SK-N-SH treated with all-trans-retinoic acid at 6 μM for 48 hours (cell line): Measurements from ENCODE around the gene TNC.

Experiments
- ATAC-seq: fragments of 200-7000 bp; cut with Tn5 transposase; 3 replicates; pipeline ENCODE4 v1.9.1; 2020; ENCODE audit warnings: mild to moderate bottlenecking, moderate library complexity
- ARNTL ChIP-seq: fragments of 450-650 bp; formaldehyde crosslinking; IDR thresholded peaks from 2 replicates; pipeline ENCODE4 v1.5.0; 2020; ENCODE audit warnings: low read depth, mild to moderate bottlenecking, moderate library complexity, borderline replicate concordance
- BACH2 ChIP-seq: fragments of 250-450 bp; sonication (Bioruptor Pico); IDR thresholded peaks from 2 replicates; pipeline ENCODE4 v1.9.0; 2021; ENCODE audit warnings: mild to moderate bottlenecking, borderline replicate concordance
- CSDC2 ChIP-seq: fragments of 250-450 bp; sonication (Bioruptor Pico); IDR thresholded peaks from 2 replicates; pipeline ENCODE4 v1.5.0; 2020; ENCODE audit warnings: mild to moderate bottlenecking, moderate library complexity
- ESRRG ChIP-seq: fragments of 250-450 bp; sonication (Bioruptor Pico); IDR thresholded peaks from 2 replicates; pipeline ENCODE4 v1.6.1; 2021; ENCODE audit warnings: mild to moderate bottlenecking
- GLIS3 ChIP-seq: fragments of 250-450 bp; sonication (Bioruptor Pico); IDR thresholded peaks from 2 replicates; pipeline ENCODE4 v1.5.0; 2020; ENCODE audit warnings: mild to moderate bottlenecking, moderate library complexity
- ISL1 ChIP-seq: fragments of 250-450 bp; sonication (Bioruptor Pico); IDR thresholded peaks from 2 replicates; pipeline ENCODE4 v2.1.2; 2022; ENCODE audit warnings: mild to moderate bottlenecking, moderate library complexity
- OSR1 ChIP-seq: fragments of 250-450 bp; sonication (Bioruptor Pico); IDR thresholded peaks from 2 replicates; pipeline ENCODE4 v1.8.0; 2022; ENCODE audit warnings: moderate library complexity, mild to moderate bottlenecking, inconsistent platforms
- PPARA ChIP-seq: fragments of 250-450 bp; sonication (Bioruptor Pico); IDR thresholded peaks from 2 replicates; pipeline ENCODE4 v1.5.0; 2020; ENCODE audit warnings: mild to moderate bottlenecking, borderline replicate concordance
- RARB ChIP-seq: fragments of 250-450 bp; sonication (Bioruptor Pico); IDR thresholded peaks from 2 replicates; pipeline ENCODE4 v1.8.0; 2021; ENCODE audit warnings: mild to moderate bottlenecking, moderate library complexity
- TCF4 ChIP-seq: fragments of 250-450 bp; sonication (Bioruptor Pico); IDR thresholded peaks from 2 replicates; pipeline ENCODE4 v1.8.0; 2021; ENCODE audit warnings: mild to moderate bottlenecking, moderate library complexity, borderline replicate concordance
- TOX ChIP-seq: fragments of 250-450 bp; sonication (Bioruptor Pico); IDR thresholded peaks from 2 replicates; pipeline ENCODE4 v1.8.0; 2021; ENCODE audit warnings: mild to moderate bottlenecking, moderate library complexity, borderline replicate concordance
- ZC3H10 ChIP-seq: fragments of 250-450 bp; sonication (Bioruptor Pico); IDR thresholded peaks from 2 replicates; pipeline ENCODE4 v1.5.1; 2021; ENCODE audit warnings: mild to moderate bottlenecking, moderate library complexity
- ZFP3 ChIP-seq: fragments of 250-450 bp; sonication (Bioruptor Pico); IDR thresholded peaks from 2 replicates; pipeline ENCODE4 v1.5.0; 2020; ENCODE audit warnings: mild to moderate bottlenecking, moderate library complexity
- ZFP30 ChIP-seq: fragments of 450-650 bp; formaldehyde crosslinking; IDR thresholded peaks from 2 replicates; pipeline ENCODE4 v1.5.0; 2022; ENCODE audit warnings: mild to moderate bottlenecking, moderate library complexity
- ZNF565 ChIP-seq: fragments of 450-650 bp; formaldehyde crosslinking; conservative IDR thresholded peaks from 2 replicates; pipeline ENCODE4 v1.5.0; 2020; ENCODE audit warnings: low read depth, mild to moderate bottlenecking, moderate library complexity
- ZNF70 ChIP-seq: fragments of 450-650 bp; formaldehyde crosslinking; IDR thresholded peaks from 2 replicates; pipeline ENCODE4 v1.5.0; 2020; ENCODE audit warnings: mild to moderate bottlenecking, moderate library complexity
- ZNF8 ChIP-seq: fragments of 450-650 bp; formaldehyde crosslinking; IDR thresholded peaks from 2 replicates; pipeline ENCODE4 v1.5.0; 2020; ENCODE audit warnings: mild to moderate bottlenecking, moderate library complexity
- TF ChIP-seq, protein P1 (sequence below): fragments of 250-450 bp; sonication (Bioruptor Pico); IDR thresholded peaks from 2 replicates; pipeline ENCODE4 v1.5.1; 2021; ENCODE audit warnings: mild to moderate bottlenecking, moderate library complexity
- TF ChIP-seq, protein P2 (sequence below): fragments of 250-450 bp; sonication (Bioruptor Pico); IDR thresholded peaks from 2 replicates; pipeline ENCODE4 v1.8.0; 2021; ENCODE audit warnings: low read depth, mild to moderate bottlenecking, moderate library complexity, borderline replicate concordance
- TF ChIP-seq, protein P3 (sequence below): fragments of 250-450 bp; sonication (Bioruptor Pico); IDR thresholded peaks from 2 replicates; pipeline ENCODE4 v1.8.0; 2020; ENCODE audit warnings: mild to moderate bottlenecking, moderate library complexity, borderline replicate concordance
- TF ChIP-seq, protein P4 (sequence below): fragments of 250-450 bp; sonication (Bioruptor Pico); IDR thresholded peaks from 2 replicates; pipeline ENCODE4 v1.5.0; 2020; ENCODE audit warnings: mild to moderate bottlenecking, moderate library complexity

TNC gene

DNA sequence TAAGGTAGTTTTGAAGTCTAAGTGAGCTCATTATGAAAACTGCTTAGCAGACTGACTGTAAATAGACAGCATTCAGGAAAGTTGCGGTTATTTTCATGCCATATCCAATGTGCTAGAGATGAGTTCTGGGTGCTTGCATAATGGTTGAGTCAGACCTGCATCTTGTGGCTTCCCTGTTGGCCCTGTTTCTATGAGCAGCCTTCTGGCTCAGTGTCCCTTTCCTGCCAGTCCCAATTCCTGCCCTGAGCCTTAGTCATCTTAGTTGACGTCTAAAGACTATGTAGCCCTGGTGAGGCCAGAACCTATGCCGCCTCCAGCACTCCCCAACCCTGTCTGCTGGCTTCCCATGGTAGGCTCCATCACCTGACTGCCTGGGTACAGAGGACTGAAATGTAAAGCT lies 111.3 kb downstream of the TNC start:
- no peak for TF ChIP-seq ZNF70 (CRISPR knock-in tag)
- no peak for TF ChIP-seq RARB (CRISPR knock-in tag)
- TF ChIP-seq TOX = no peak
- TF ChIP-seq ZNF565 (CRISPR knock-in tag) = no peak
- TF ChIP-seq, protein P1, sequence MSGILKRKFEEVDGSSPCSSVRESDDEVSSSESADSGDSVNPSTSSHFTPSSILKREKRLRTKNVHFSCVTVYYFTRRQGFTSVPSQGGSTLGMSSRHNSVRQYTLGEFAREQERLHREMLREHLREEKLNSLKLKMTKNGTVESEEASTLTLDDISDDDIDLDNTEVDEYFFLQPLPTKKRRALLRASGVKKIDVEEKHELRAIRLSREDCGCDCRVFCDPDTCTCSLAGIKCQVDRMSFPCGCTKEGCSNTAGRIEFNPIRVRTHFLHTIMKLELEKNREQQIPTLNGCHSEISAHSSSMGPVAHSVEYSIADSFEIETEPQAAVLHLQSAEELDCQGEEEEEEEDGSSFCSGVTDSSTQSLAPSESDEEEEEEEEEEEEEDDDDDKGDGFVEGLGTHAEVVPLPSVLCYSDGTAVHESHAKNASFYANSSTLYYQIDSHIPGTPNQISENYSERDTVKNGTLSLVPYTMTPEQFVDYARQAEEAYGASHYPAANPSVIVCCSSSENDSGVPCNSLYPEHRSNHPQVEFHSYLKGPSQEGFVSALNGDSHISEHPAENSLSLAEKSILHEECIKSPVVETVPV (CRISPR knock-in tag) = no peak
- TF ChIP-seq, protein P2, sequence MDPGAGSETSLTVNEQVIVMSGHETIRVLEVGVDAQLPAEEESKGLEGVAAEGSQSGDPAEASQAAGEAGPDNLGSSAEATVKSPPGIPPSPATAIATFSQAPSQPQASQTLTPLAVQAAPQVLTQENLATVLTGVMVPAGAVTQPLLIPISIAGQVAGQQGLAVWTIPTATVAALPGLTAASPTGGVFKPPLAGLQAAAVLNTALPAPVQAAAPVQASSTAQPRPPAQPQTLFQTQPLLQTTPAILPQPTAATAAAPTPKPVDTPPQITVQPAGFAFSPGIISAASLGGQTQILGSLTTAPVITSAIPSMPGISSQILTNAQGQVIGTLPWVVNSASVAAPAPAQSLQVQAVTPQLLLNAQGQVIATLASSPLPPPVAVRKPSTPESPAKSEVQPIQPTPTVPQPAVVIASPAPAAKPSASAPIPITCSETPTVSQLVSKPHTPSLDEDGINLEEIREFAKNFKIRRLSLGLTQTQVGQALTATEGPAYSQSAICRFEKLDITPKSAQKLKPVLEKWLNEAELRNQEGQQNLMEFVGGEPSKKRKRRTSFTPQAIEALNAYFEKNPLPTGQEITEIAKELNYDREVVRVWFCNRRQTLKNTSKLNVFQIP = no peak
- no peak for TF ChIP-seq GLIS3
- TF ChIP-seq ZFP3 (CRISPR knock-in tag) = no peak
- TF ChIP-seq ISL1 (CRISPR knock-in tag) = no peak
- TF ChIP-seq OSR1 (CRISPR knock-in tag) = no peak
- TF ChIP-seq ARNTL (CRISPR knock-in tag) = no peak
- TF ChIP-seq ESRRG (CRISPR knock-in tag) = no peak
- no peak for TF ChIP-seq ZFP30 (CRISPR knock-in tag)
- TF ChIP-seq, protein P3, sequence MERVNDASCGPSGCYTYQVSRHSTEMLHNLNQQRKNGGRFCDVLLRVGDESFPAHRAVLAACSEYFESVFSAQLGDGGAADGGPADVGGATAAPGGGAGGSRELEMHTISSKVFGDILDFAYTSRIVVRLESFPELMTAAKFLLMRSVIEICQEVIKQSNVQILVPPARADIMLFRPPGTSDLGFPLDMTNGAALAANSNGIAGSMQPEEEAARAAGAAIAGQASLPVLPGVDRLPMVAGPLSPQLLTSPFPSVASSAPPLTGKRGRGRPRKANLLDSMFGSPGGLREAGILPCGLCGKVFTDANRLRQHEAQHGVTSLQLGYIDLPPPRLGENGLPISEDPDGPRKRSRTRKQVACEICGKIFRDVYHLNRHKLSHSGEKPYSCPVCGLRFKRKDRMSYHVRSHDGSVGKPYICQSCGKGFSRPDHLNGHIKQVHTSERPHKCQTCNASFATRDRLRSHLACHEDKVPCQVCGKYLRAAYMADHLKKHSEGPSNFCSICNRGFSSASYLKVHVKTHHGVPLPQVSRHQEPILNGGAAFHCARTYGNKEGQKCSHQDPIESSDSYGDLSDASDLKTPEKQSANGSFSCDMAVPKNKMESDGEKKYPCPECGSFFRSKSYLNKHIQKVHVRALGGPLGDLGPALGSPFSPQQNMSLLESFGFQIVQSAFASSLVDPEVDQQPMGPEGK (CRISPR knock-in tag) = no peak
- no peak for TF ChIP-seq TCF4 (CRISPR knock-in tag)
- TF ChIP-seq ZNF8 (CRISPR knock-in tag) = no peak
- TF ChIP-seq, all 23 proteins: peak for 0
- no peak for ATAC-seq

DNA sequence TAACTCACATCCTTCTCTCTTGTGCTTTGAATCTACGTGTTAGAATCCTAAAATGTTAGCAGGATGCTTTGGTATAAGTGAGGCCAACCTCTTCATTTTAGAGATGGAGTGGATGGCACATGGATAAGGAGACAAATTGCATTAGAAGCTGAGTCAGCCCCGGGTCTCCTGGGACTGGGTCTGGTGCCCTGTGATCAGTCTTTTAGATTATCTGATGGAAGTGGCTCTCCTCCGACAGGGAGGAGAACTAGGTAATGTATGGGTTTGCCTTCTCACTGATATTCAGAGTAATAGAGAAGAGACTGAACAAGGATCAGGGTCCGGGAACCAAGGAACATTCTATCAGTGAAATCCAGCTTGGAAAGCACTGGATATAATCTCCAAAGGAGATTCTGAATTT lies 112.6 kb downstream of the TNC start:
- no peak for ATAC-seq
- TF ChIP-seq CSDC2 (CRISPR knock-in tag) (no peak), TCF4 (CRISPR knock-in tag) (no peak), PPARA (CRISPR knock-in tag) (no peak), TOX (no peak), ESRRG (CRISPR knock-in tag) (no peak), RARB (CRISPR knock-in tag) (no peak), ZFP30 (CRISPR knock-in tag) (no peak), ZC3H10 (CRISPR knock-in tag) (no peak), BACH2 (no peak), GLIS3 (no peak), ISL1 (CRISPR knock-in tag) (no peak), ARNTL (CRISPR knock-in tag) (no peak), ZNF565 (CRISPR knock-in tag) (no peak), ZNF8 (CRISPR knock-in tag) (no peak), ZNF70 (CRISPR knock-in tag) (no peak)
- TF ChIP-seq, protein P4, sequence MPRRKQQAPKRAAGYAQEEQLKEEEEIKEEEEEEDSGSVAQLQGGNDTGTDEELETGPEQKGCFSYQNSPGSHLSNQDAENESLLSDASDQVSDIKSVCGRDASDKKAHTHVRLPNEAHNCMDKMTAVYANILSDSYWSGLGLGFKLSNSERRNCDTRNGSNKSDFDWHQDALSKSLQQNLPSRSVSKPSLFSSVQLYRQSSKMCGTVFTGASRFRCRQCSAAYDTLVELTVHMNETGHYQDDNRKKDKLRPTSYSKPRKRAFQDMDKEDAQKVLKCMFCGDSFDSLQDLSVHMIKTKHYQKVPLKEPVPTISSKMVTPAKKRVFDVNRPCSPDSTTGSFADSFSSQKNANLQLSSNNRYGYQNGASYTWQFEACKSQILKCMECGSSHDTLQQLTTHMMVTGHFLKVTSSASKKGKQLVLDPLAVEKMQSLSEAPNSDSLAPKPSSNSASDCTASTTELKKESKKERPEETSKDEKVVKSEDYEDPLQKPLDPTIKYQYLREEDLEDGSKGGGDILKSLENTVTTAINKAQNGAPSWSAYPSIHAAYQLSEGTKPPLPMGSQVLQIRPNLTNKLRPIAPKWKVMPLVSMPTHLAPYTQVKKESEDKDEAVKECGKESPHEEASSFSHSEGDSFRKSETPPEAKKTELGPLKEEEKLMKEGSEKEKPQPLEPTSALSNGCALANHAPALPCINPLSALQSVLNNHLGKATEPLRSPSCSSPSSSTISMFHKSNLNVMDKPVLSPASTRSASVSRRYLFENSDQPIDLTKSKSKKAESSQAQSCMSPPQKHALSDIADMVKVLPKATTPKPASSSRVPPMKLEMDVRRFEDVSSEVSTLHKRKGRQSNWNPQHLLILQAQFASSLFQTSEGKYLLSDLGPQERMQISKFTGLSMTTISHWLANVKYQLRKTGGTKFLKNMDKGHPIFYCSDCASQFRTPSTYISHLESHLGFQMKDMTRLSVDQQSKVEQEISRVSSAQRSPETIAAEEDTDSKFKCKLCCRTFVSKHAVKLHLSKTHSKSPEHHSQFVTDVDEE (CRISPR knock-in tag) = no peak
- TF ChIP-seq, protein P3 (CRISPR knock-in tag) = no peak
- TF ChIP-seq, protein P1 (CRISPR knock-in tag) = no peak
- TF ChIP-seq, all 23 proteins: peak for 0
